ENCODE measurements around the gene GCNT1. TPM values are rescaled to one million over a fixed set of nuclear protein-coding genes. Genes with fewer than 3 reads are reported as not detected.

The GCNT1 gene
- total and polyA plus RNA-seq, 2 of the 4 experiments (the other 2 are of a cell fraction) = 12.5 to 46.6 TPM

DNA sequence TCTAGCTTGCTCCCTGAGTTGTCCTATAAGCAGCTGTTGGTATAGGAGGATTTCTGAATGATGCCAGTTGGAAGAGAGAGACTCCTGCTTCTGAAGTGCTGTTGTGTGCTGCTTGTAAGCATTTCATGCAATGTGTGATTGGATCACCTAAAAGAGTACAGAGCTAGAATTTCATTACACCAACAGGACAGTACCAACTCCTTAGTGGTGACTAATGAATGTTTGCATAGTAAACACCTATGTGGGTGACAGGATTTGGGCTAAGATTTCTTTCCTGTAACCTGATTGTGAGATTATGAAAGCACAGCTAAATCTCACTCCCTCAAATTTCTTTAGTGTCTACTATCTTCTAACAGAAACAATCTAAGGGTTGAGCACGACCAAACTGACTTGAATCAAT lies 67.0 kb downstream of the GCNT1 start:
- BruUV-seq (replicated peaks) = no TSS peak
- Histone ChIP-seq H2BK120ac (ENCODE audit: low read depth, low read length) (no peak overlapping the region), H3K36me3 (ENCODE audit: control insufficient read depth, insufficient read depth, low read length) (no peaks in the 10 kb centered on the region), H3K9me1 (ENCODE audit: insufficient read depth, low read length) (no peaks in the 10 kb centered on the region), H4K5ac (ENCODE audit: low read depth, low read length) (no peak overlapping the region), H4K8ac (ENCODE audit: low read depth in 2 of 2, low read length in 2 of 2) (no peak overlapping the region), H3K18ac (ENCODE audit: low read depth, low read length) (no peak overlapping the region), H3K27me3 (ENCODE audit: control insufficient read depth, insufficient read depth, low read length) (no peaks in the 10 kb centered on the region), H3K4me3 (ENCODE audit: insufficient read depth, low read depth, low read length) (no peak overlapping the region), H3K14ac (replicated peaks; ENCODE audit: low read depth, low read length) (no peak overlapping the region), H3K79me1 (ENCODE audit: low read depth in 1 of 2, low read length in 2 of 2) (no peaks in the 10 kb centered on the region), H3K27ac (ENCODE audit: insufficient read depth, low read length) (no peak overlapping the region), H2BK5ac (ENCODE audit: low read depth, low read length, poor library complexity, severe bottlenecking) (no peak overlapping the region), H3K56ac (ENCODE audit: extremely low read depth, insufficient read depth, low read length) (no peak overlapping the region), H4K20me1 (ENCODE audit: insufficient read depth, low read length) (no peaks in the 10 kb centered on the region), H2AK5ac (ENCODE audit: low read depth, low read length) (no peak overlapping the region), H4K91ac (ENCODE audit: insufficient read depth, low read depth, low read length) (no peak overlapping the region), H3K9me3 (ENCODE audit: control insufficient read depth, insufficient read depth, low read length) (no peaks in the 10 kb centered on the region), H2BK20ac (ENCODE audit: low read depth, low read length) (no peak overlapping the region), H2BK15ac (ENCODE audit: low read depth, low read length) (no peak overlapping the region), H2AFZ (replicated peaks; ENCODE audit: low read length, poor library complexity) (no peak overlapping the region), H3K4me2 (ENCODE audit: low read depth, low read length) (no peak overlapping the region), H3K23ac (ENCODE audit: low read depth, low read length) (no peak overlapping the region), H3K4ac (ENCODE audit: low read depth, low read length) (no peak overlapping the region), H3K4me1 (ENCODE audit: control insufficient read depth, insufficient read depth, low read length) (no peaks in the 10 kb centered on the region), H3K9ac (ENCODE audit: low read depth, low read length) (no peak overlapping the region), H2AK9ac (replicated peaks; ENCODE audit: low read depth, low read length, poor library complexity) (no peak overlapping the region)
- POLR2A ChIA-PET (ENCODE audit: unreplicated experiment) = no interaction called here
- 60% methylated on average over 1 of the region's 1 CpG; no CpG with 5 or more reads in 1 of the 2 experiments for WGBS, 2 experiments (ENCODE audit: extremely low coverage in 2 of 2, insufficient read length in 1 of 2)
- in situ Hi-C loops (cut with MboI; ENCODE audit: low sequenced_read_pairs) = no loop called here
- ATAC-seq (ENCODE audit: low read depth) = no peak
- CTCF ChIA-PET = no interaction called here
- dilution Hi-C loops (cut with HindIII; ENCODE audit: low sequenced_read_pairs, unreplicated experiment) = no loop called here
- no peak for TF ChIP-seq RCOR1 (IDR thresholded peaks at IDR 0.05; ENCODE audit: insufficient replicate concordance, low read length)
- intact Hi-C loops (cut with micrococcal nuclease) = no loop called here
- no peak for DNase-seq
